Hindlimb muscle (tissue), 1 donor: ENCODE measurements around the gene TMEM119. TPM values are rescaled to one million over a fixed set of nuclear protein-coding genes. Genes with fewer than 3 reads are reported as not detected.
A peak's percentile ranks its signal among the peaks of the same experiment; 100 is the strongest.

ENCODE experiments used
- DNase-seq: peaks from one replicate; pipeline ENCODE4 v3.0.0-alpha.2; 2013
- polyA plus RNA-seq: library from polyadenylated mRNA; unstranded; fragments of 120-200 nt; gene quantifications from one replicate; pipeline ENCODE4 v1.2.1, GENCODE V29; 2013; ENCODE audit not compliant: insufficient read length

TMEM119 gene
- 30.1 TPM for polyA plus RNA-seq

GRCh38 chr12:108597559-108598471 is at the start of gene TMEM119:
Gene TMEM119, minus strand, starts transcription at chr12:108598084. Its CDS starts 5,701 bp downstream, at chr12:108592383.
- peak; percentile 75 for DNase-seq

- DNase-seq = no peak
Observed at GRCh38 chr12:108646600-108647579, 49.0 kb upstream of the TMEM119 start.

DNA sequence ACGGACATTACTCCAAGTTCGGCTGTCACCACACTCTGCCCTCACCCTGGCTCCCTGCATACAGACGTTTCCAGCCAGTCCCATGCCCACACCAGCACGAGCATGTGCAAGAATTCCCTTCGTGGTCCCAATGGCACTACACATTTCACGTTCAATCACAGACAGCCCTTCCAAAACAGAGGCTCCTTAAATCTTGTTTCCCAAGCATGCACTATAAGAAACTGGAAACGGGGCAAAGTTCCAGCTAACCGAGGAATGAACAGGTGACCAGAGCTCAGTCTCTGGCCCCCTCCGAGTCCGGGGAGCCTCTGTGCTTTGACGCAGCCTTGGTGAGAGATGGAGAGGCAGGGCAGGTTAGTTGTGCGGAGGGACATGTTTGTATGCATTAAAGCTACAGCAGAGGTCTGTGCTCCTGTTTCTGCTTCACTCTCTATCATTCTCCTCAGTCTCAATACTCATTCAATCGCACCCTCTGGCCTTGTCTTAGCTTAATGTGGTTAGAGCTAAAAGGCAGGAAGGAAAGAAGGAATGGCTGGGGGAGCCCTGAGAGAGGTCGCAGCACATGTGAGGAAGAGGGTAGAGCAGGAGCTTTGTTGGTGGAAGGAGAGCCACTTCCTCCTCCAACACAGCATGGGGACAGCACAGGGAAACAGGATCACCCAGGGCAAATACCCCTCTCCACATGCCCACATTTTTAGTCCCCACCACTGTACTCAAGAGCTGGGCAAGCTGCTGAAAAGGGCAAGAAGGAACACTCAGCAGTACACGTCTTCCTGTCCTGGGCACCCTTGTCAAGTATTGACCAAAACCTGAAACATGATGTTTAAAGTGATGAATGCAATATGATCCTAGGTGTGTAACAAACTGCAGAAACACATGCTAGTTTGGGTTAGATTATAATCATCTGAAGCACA is 48.1 kb upstream of the TMEM119 start:
- DNase-seq = no peak

DNA sequence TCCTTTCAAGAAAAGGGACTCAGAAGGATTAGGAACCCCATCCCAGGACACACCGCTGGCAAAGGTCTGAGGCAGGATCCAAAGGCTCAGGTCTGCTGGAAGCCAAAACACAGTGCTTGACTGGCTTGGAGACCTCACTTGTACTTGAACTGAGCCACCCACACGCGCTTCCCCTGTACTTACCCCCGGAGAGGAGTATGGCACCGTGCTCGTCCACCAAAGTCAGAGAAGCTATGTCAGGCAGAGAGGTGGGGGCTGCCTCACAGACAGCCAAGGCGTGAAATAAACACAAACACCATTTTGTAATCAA is 46.9 kb upstream of the TMEM119 start:
- DNase-seq = no peak

- no peak for DNase-seq
Observed at GRCh38 chr12:108643941-108644810, 46.3 kb upstream of the TMEM119 start.

GRCh38 chr12:108642899-108643654 is 45.2 kb upstream of the TMEM119 start:
- no peak for DNase-seq

GRCh38 chr12:108642269-108642870 is 44.5 kb upstream of the TMEM119 start:
- DNase-seq = no peak

DNA sequence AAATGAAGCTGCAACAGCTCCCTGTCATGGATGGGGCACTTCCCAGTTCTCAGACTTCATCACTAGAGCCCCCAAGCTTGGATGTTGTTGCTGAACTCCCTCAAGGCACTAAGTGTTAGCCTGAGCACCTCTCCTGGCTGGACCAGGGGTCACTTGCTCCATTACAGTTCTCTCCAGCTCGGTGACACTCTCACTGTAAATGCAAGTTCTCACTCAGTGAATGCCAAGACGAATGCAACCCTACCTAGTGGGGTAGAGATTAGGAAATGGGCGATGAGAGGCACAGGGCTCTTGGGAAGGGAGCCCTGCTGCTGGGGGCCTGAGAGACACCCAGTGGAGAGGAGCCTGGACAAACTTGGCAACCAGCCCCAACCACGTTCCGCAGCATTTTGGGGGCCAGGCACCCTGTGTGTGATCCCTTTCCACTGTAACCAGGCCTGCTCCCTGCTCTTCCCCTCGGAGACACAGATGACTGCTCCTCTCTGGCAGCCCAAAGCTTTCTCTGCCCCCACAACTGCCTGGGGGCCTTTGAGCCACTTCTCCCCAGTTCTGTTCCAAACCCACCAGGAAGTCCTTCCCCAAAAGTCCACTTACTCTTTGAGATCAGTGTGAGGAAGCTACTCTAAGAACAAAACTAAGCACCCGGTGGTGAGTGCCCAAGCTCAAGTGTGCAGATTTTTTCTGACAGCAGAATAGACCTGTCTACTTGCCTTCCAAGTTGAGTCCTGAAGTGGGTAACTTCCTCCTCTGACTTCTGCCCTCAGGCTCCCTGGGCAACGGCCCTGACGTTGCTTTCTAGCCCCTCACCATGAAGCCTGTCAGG is 43.8 kb upstream of the TMEM119 start:
- no peak for DNase-seq

- no peak for DNase-seq
Observed at GRCh38 chr12:108640802-108641445, 43.0 kb upstream of the TMEM119 start.

- no peak for DNase-seq
Observed at GRCh38 chr12:108638997-108639822, 41.3 kb upstream of the TMEM119 start.

DNA sequence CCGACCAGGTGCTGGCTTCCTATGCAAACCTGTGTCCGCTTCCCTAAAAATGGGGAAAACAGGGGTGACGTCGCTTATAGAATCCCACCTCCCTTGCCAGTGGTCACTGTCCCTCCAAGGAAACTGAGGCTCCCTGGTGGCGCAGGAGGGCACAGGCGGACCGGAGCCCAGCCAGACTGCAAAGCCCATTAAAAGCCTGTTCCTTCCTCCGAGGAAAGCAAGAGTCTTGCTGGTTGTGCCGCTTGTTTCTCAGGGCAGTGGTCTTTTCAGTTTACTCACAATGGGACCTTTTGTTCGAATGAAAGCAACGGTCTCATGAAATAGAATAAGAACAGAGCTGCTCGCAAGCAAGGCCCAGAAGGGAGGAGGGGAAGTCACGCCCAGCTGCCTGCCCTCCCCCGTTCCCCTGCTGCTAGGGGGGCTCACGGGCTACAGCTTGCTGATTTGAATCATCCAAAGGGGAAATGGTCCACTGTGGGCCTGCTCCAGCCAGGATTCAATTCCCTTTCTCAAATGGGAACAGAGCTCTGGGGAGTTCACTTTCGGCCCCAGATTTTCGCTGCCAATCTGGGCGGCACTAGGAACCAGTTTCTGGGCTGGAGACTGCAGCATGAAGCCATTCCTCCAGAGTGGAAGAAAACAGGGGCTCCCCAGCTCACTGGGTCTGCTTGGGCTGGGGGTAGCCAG is 40.4 kb upstream of the TMEM119 start:
- peak; percentile 62 for DNase-seq

DNA sequence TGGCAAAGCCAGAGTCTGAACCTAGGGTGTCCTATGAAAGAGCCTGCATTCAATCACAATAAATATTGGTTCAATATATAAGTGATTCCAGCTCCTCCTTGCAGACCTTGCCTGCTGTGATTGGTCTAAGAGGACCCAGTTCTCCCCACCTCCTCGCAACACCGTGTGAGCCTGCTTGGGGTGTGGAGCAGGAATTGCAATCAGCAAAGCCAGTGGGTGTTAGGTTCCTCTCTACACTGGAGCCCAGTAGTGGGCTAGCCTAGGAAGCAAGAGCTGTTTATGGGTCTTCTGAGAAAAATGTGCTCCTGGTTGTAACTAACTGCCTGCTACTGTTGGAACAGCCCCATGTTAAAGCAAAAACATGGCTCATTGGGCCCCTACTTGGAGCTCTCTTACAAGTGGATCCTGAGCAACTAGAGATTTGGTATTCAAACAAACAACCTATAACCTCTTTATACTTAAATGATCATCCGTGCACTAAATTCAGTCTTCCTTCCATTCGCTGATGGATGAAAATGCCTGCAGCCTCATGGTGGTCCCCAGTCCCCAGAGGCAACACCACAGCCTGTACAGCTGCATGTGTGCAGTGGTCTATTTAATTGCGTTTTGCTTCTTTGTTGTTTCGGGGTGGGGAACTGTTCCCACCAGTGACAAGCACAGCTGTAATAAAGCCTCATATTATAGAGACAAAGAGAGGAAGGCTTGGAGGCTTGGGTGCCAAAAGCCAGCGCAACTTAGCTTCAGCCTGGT is 39.5 kb upstream of the TMEM119 start:
- DNase-seq = no peak

- no peak for DNase-seq
Observed at GRCh38 chr12:108635997-108636808, 38.3 kb upstream of the TMEM119 start.

DNA sequence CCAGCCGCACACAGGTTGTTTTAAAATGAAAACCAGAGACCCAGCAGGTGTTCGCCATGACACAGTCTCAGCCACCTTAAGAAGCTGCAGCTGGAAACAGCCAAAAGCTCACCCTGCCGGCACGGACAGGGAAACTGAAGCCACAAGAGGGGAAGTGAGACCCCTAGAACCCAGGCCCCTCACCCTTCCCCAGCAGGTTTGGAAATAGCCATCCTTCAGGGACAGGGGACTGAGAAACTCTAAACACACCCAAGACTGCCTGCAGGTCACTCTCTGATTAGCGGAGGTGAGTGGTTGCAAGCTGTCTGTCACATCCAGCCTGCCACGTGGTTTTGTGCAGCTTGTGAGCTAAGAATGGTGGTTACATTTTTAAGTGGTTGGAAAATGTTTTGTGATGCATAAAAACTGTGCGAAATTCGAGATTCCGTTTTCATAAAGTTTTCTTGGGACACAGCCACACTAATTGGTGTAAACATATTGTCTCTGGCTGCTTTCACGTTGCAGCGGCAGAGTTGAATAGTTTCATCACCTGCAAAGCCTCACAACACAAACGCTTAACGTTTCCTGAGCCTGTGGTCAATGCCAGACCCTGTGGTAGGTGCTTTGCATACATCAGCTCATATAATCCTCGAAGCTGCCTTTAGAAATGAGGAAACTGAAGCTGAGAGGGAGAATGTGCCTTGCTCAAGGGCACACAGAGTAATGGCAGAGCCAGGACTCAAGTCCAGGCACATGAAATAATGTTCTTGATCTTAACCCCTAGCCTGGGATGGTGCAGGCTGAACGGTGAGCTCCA is 37.5 kb upstream of the TMEM119 start:
- DNase-seq = no peak
